Measurements from ENCODE around the gene HOXB2.

The HOXB2 gene

GRCh38 chr17:48569240-48569582, 24.3 kb upstream of the HOXB2 start (continued):
- TF ChIP-seq ZNF692 (tag by site-specific recombination; IDR thresholded peaks at IDR 0.05): no peak
- 0 out of 2 replicates have a peak, but pooled peaks have one; percentile 2 for TF ChIP-seq WT1 (tag by site-specific recombination; IDR thresholded peaks at IDR 0.05)
- no peak for TF ChIP-seq CTCF (tag by site-specific recombination; IDR thresholded peaks at IDR 0.05)
- TF ChIP-seq ZNF48 (tag by site-specific recombination; IDR thresholded peaks at IDR 0.05): no peak
- TF ChIP-seq ZNF16 (tag by site-specific recombination; IDR thresholded peaks at IDR 0.05; ENCODE audit: low read depth): no peak
- 0 out of 2 replicates have a peak, but pooled peaks have one; percentile 8 for TF ChIP-seq ZNF76 (tag by site-specific recombination; IDR thresholded peaks at IDR 0.05; ENCODE audit: borderline replicate concordance, low read depth)
- TF ChIP-seq ZNF558 (tag by site-specific recombination; IDR thresholded peaks at IDR 0.05): no peak
- TF ChIP-seq ZNF280C (tag by site-specific recombination; IDR thresholded peaks at IDR 0.05): no peak
- TF ChIP-seq ZNF843 (tag by site-specific recombination; IDR thresholded peaks at IDR 0.05): no peak
- TF ChIP-seq ZNF280D (tag by site-specific recombination; IDR thresholded peaks at IDR 0.05): no peak
- TF ChIP-seq ZNF24 (tag by site-specific recombination; IDR thresholded peaks at IDR 0.05): no peak
- no peak for TF ChIP-seq OSR2 (tag by site-specific recombination; IDR thresholded peaks at IDR 0.05)
- no peak for TF ChIP-seq ZNF585B (tag by site-specific recombination; IDR thresholded peaks at IDR 0.05)
- no peak for TF ChIP-seq ZNF404 (tag by site-specific recombination; IDR thresholded peaks at IDR 0.05)
- TF ChIP-seq MYNN (tag by site-specific recombination; IDR thresholded peaks at IDR 0.05; ENCODE audit: borderline replicate concordance): no peak
- TF ChIP-seq GLIS2 (tag by site-specific recombination; IDR thresholded peaks at IDR 0.05): peak; percentile 25; the same call in 1 of the 2 replicates
- no peak for TF ChIP-seq SETDB1 (IDR thresholded peaks at IDR 0.05; ENCODE audit: insufficient read length, low read length)

GRCh38 chr17:48568499-48569239, 23.8 kb upstream of the HOXB2 start:
- H3K4me1 ChIP-seq (ENCODE audit: control insufficient read depth, insufficient read depth, low read length): peaks cover 92% of the 10 kb centered on the region
- peaks cover 8 to 58% of the 10 kb centered on the region in 2 experiments for H3K36me3 ChIP-seq (ENCODE audit: control insufficient read depth in 2 of 2, insufficient read depth in 1 of 2, low read length in 2 of 2)
- CTCF ChIA-PET: interaction anchor here (0.6 to 1.5 kb wide), 3 partner anchors 11 to 302 kb away, joined by 3 to 5 read pairs (median 3); no protein-coding TSS in a partner anchor
- peak overlapping the region; percentile 57 for H3K27ac ChIP-seq (ENCODE audit: extremely low read depth, low read depth, low read length)
- POLR2A ChIA-PET: no interaction called here
- no peak overlapping the region for H3K4me3 ChIP-seq (ENCODE audit: low read depth, low read length)
- H3K9me3 ChIP-seq (ENCODE audit: control insufficient read depth, insufficient read depth, low read depth, low read length): no peaks in the 10 kb centered on the region
- TF ChIP-seq ZNF266 (tag by site-specific recombination; IDR thresholded peaks at IDR 0.05; ENCODE audit: low read depth) (no peak), ZFHX2 (tag by site-specific recombination; conservative IDR thresholded peaks at IDR 0.05) (no peak), ZNF391 (tag by site-specific recombination; IDR thresholded peaks at IDR 0.05; ENCODE audit: borderline replicate concordance, low read depth) (0 out of 2 replicates have a peak, but pooled peaks have one; percentile 52), ZIC2 (tag by site-specific recombination; IDR thresholded peaks at IDR 0.05) (0 out of 2 replicates have a peak, but pooled peaks have one; percentile 21), ZBTB8A (tag by site-specific recombination; IDR thresholded peaks at IDR 0.05) (peak; percentile 51), ZNF623 (tag by site-specific recombination; IDR thresholded peaks at IDR 0.05) (no peak), ZNF366 (tag by site-specific recombination; conservative IDR thresholded peaks at IDR 0.05) (peak; percentile 98), BCL6B (tag by site-specific recombination; IDR thresholded peaks at IDR 0.05) (no peak), HOXD13 (CRISPR knock-in tag; IDR thresholded peaks at IDR 0.05; ENCODE audit: borderline replicate concordance) (no peak), KLF7 (tag by site-specific recombination; IDR thresholded peaks at IDR 0.05; ENCODE audit: borderline replicate concordance) (no peak; the same call in 1 of the 2 replicates), YY1 (tag by site-specific recombination; IDR thresholded peaks at IDR 0.05) (peak; percentile 81; the same call in 1 of the 2 replicates)
